H1 (cell line): ENCODE measurements around the gene MYH11. TPM values are rescaled to one million over a fixed set of nuclear protein-coding genes. Genes with fewer than 3 reads are reported as not detected.

ENCODE experiments used
- CTCF ChIA-PET: fragments of 300-600 bp; sonication (Branson Sonifier 250); formaldehyde crosslinking; loops from one replicate; lab custom pipeline; 2021; ENCODE audit not compliant: partially characterized antibody; lab: Charles Lee
- POLR2A ChIA-PET: fragments of 300-600 bp; sonication (Branson Sonifier 250); formaldehyde crosslinking; loops from one replicate; lab custom pipeline; 2021; ENCODE audit warnings: inconsistent platforms; ENCODE audit not compliant: partially characterized antibody; lab: Charles Lee
- DNase-seq, 2 experiments: peaks; one replicate each; pipeline versions ENCODE4 v3.0.0 to v3.0.0-alpha.2; 2010 to 2022; ENCODE audit warnings: low spot score in 2 of 2, low read depth in 1 of 2, mixed read lengths in 1 of 2
- FAIRE-seq: peaks from 2 replicates; lab custom pipeline; 2011; peaks lifted over from hg19 to GRCh38; lab: Jason Lieb, UNC
- H2AFZ ChIP-seq: 2 replicates; pipeline ENCODE4 v1.8.1; 2012; ENCODE audit warnings: low read length, inconsistent platforms
- H2AK5ac ChIP-seq: 2 replicates; pipeline ENCODE4 v1.6.1; 2013; ENCODE audit warnings: low read depth, low read length
- H2BK120ac ChIP-seq: replicated peaks from 2 replicates; pipeline ENCODE3; 2013; ENCODE audit warnings: low read depth, low read length, inconsistent platforms
- H2BK12ac ChIP-seq: 2 replicates; pipeline ENCODE4 v1.6.1; 2013; ENCODE audit warnings: low read depth, low read length
- H2BK15ac ChIP-seq: 2 replicates; pipeline ENCODE4 v1.6.1; 2013; ENCODE audit warnings: low read length
- H2BK20ac ChIP-seq: 2 replicates; pipeline ENCODE4 v1.6.1; 2013; ENCODE audit warnings: low read length
- H2BK5ac ChIP-seq: 2 replicates; pipeline ENCODE4 v1.6.1; 2013; ENCODE audit warnings: low read depth, low read length
- H3K14ac ChIP-seq: 2 replicates; pipeline ENCODE4 v1.6.1; 2013; ENCODE audit warnings: inconsistent platforms; ENCODE audit not compliant: insufficient read length
- H3K18ac ChIP-seq: 2 replicates; pipeline ENCODE4 v1.6.1; 2013; ENCODE audit warnings: low read length; ENCODE audit errors: extremely low read depth
- H3K23ac ChIP-seq: 2 replicates; pipeline ENCODE4 v1.6.1; 2013; ENCODE audit warnings: inconsistent platforms; ENCODE audit not compliant: insufficient read length
- H3K23me2 ChIP-seq: 2 replicates; pipeline ENCODE4 v1.6.1; 2013; ENCODE audit warnings: low read depth, low read length
- H3K27ac ChIP-seq: 2 replicates; pipeline ENCODE4 v1.6.1; 2011; ENCODE audit warnings: low read depth, low read length, inconsistent platforms
- H3K27me3 ChIP-seq, 4 experiments: replicated peaks in 1 of 4; 1 replicate in 1 of 4; 2 replicates in 3 of 4; pipeline versions ENCODE4 v1.6.1 to v1.8.1; 2011 to 2013; ENCODE audit warnings: low read length in 3 of 4, mild to moderate bottlenecking in 3 of 4, inconsistent platforms in 2 of 4, mixed read lengths in 2 of 4, moderate library complexity in 1 of 4; ENCODE audit not compliant: control insufficient read depth in 3 of 4, insufficient read depth in 3 of 4; ENCODE audit errors: extremely low read depth in 1 of 4
- H3K36me3 ChIP-seq, 4 experiments: 2 replicates each; pipeline versions ENCODE4 v1.6.1 to v1.8.1; 2011 to 2013; ENCODE audit warnings: mild to moderate bottlenecking in 4 of 4, low read length in 3 of 4, moderate library complexity in 2 of 4, control low read depth in 1 of 4, inconsistent platforms in 1 of 4; ENCODE audit not compliant: insufficient read depth in 4 of 4, control insufficient read depth in 2 of 4
- H3K4ac ChIP-seq: replicated peaks from 2 replicates; pipeline ENCODE3; 2013; ENCODE audit warnings: low read length, low read depth, mixed read lengths, inconsistent platforms; ENCODE audit not compliant: insufficient read length
- H3K4me1 ChIP-seq, 4 experiments: replicated peaks in 1 of 4; 1 replicate in 1 of 4; 2 replicates in 3 of 4; pipeline versions ENCODE4 v1.6.1 to v1.8.1; 2011 to 2013; ENCODE audit warnings: low read length in 3 of 4, inconsistent platforms in 2 of 4, mixed read lengths in 1 of 4; ENCODE audit not compliant: insufficient read depth in 4 of 4, control insufficient read depth in 3 of 4
- H3K4me2 ChIP-seq, 2 experiments: 2 replicates each; pipeline versions ENCODE4 v1.6.1 to v1.8.1; 2011 to 2013; ENCODE audit warnings: low read depth in 2 of 2, low read length in 2 of 2, control low read depth in 1 of 2, inconsistent platforms in 1 of 2, mild to moderate bottlenecking in 1 of 2; ENCODE audit not compliant: insufficient read depth in 1 of 2
- H3K4me3 ChIP-seq, 4 experiments: fragments of 200-600, 300-600 bp in 1 of 4; sonication (generic), shearing (Covaris generic), sonication (Bioruptor Twin) in 1 of 4; 2 replicates each; pipeline versions ENCODE4 v1.5.1 to v1.8.1; 2011 to 2016; ENCODE audit warnings: low read length in 4 of 4, low read depth in 3 of 4, control low read depth in 2 of 4, inconsistent platforms in 2 of 4, mild to moderate bottlenecking in 2 of 4, mixed read lengths in 1 of 4, moderate library complexity in 1 of 4; ENCODE audit not compliant: insufficient read depth in 2 of 4; ENCODE audit errors: extremely low read depth in 1 of 4
- H3K56ac ChIP-seq: replicated peaks from 2 replicates; pipeline ENCODE3; 2013; ENCODE audit warnings: low read depth, mild to moderate bottlenecking, mixed read lengths, low read length, inconsistent platforms; ENCODE audit not compliant: insufficient read length
- H3K79me1 ChIP-seq: 2 replicates; pipeline ENCODE4 v1.6.1; 2013; ENCODE audit warnings: low read depth, low read length, control low read depth
- H3K79me2 ChIP-seq, 2 experiments: 2 replicates each; pipeline versions ENCODE4 v1.6.1 to v1.8.1; 2012 to 2013; ENCODE audit warnings: low read length in 2 of 2, mild to moderate bottlenecking in 2 of 2, inconsistent platforms in 1 of 2; ENCODE audit not compliant: insufficient read depth in 2 of 2, control insufficient read depth in 1 of 2
- H3K9ac ChIP-seq, 4 experiments: replicated peaks in 1 of 4; 1 replicate in 1 of 4; 2 replicates in 3 of 4; pipeline versions ENCODE4 v1.6.1 to v1.8.1; 2011 to 2013; ENCODE audit warnings: low read depth in 3 of 4, low read length in 3 of 4, control low read depth in 2 of 4, mild to moderate bottlenecking in 2 of 4, moderate library complexity in 2 of 4, inconsistent platforms in 1 of 4; ENCODE audit errors: extremely low read depth in 1 of 4
- H3K9me3 ChIP-seq, 2 experiments: 2 replicates each; pipeline versions ENCODE4 v1.6.1 to v1.8.1; 2012 to 2013; ENCODE audit warnings: mild to moderate bottlenecking in 2 of 2, moderate library complexity in 2 of 2, control low read depth in 1 of 2, inconsistent platforms in 1 of 2, low read depth in 1 of 2, low read length in 1 of 2, mixed read lengths in 1 of 2; ENCODE audit not compliant: insufficient read depth in 2 of 2
- H4K20me1 ChIP-seq, 2 experiments: replicated peaks in 1 of 2; 2 replicates each; pipeline versions ENCODE3 to v1.8.1; 2011 to 2013; ENCODE audit warnings: inconsistent platforms in 2 of 2, low read length in 2 of 2, mild to moderate bottlenecking in 1 of 2; ENCODE audit not compliant: insufficient read depth in 2 of 2, control insufficient read depth in 1 of 2
- H4K5ac ChIP-seq: 2 replicates; pipeline ENCODE4 v1.6.1; 2013; ENCODE audit warnings: low read length, low read depth, mixed read lengths, inconsistent platforms; ENCODE audit not compliant: insufficient read length
- H4K8ac ChIP-seq: 2 replicates; pipeline ENCODE4 v1.8.0; 2013; ENCODE audit warnings: mild to moderate bottlenecking, moderate library complexity, low read length, inconsistent platforms; ENCODE audit not compliant: insufficient read depth; ENCODE audit errors: extremely low read depth
- H4K91ac ChIP-seq: replicated peaks from 2 replicates; pipeline ENCODE3; 2013; ENCODE audit warnings: low read length, mixed read lengths, inconsistent platforms; ENCODE audit not compliant: insufficient read length
- BACH1 ChIP-seq: IDR thresholded peaks from 2 replicates; pipeline ENCODE4 v1.6.1; 2012; ENCODE audit warnings: low read length, improper control_type of control experiment
- CBX5 ChIP-seq: fragments of 300-800, 300-1000 bp; sonication (generic); IDR thresholded peaks from 2 replicates; pipeline ENCODE4 v1.7.1; 2016; ENCODE audit warnings: antibody characterized with exemption, low read length, low read depth
- CEBPB ChIP-seq: IDR thresholded peaks from 2 replicates; pipeline ENCODE4 v1.6.1; 2012; ENCODE audit warnings: low read depth, low read length
- CTBP2 ChIP-seq: IDR thresholded peaks from 2 replicates; pipeline ENCODE4 v1.7.0; 2011; ENCODE audit warnings: borderline replicate concordance, mild to moderate bottlenecking, moderate library complexity, mixed read lengths, low read length; ENCODE audit not compliant: insufficient read depth, insufficient read length
- KDM1A ChIP-seq: fragments of 200-600, 300-600 bp; sonication (generic); IDR thresholded peaks from 2 replicates; pipeline ENCODE4 v1.7.1; 2016; ENCODE audit warnings: mild to moderate bottlenecking, low read length, borderline replicate concordance
- KDM5A ChIP-seq: fragments of 200-600 bp; IDR thresholded peaks from 2 replicates; pipeline ENCODE4 v1.7.1; 2012; ENCODE audit warnings: mild to moderate bottlenecking, low read length, inconsistent platforms, mixed read lengths
- SIRT6 ChIP-seq: IDR thresholded peaks from one replicate; pipeline ENCODE4 v1.7.1; 2012; ENCODE audit warnings: low read length, inconsistent platforms
- SP2 ChIP-seq: IDR thresholded peaks from 2 replicates; pipeline ENCODE4 v1.6.1; 2012; ENCODE audit warnings: mild to moderate bottlenecking, low read length, inconsistent platforms
- TBP ChIP-seq: IDR thresholded peaks from 2 replicates; pipeline ENCODE4 v1.6.1; 2011; ENCODE audit warnings: low read depth, low read length, improper control_type of control experiment
- WGBS, 2 experiments: shearing (Covaris generic) in 1 of 2; methylation state at CpG; one replicate each; pipeline versions ENCODE4 v1.1.6 to v1.1.7; 2013 to 2015; ENCODE audit warnings: low lambda C conversion rate in 2 of 2, mixed read lengths in 2 of 2, inconsistent platforms in 1 of 2, low coverage in 1 of 2, missing lambda C conversion rate in 1 of 2; ENCODE audit not compliant: insufficient replicate concordance in 2 of 2, insufficient coverage in 1 of 2, insufficient read length in 1 of 2; ENCODE audit errors: extremely low coverage in 1 of 2, missing lambda C conversion rate in 1 of 2; 5-methylcytosine and 5-hydroxymethylcytosine counted together
- polyA plus RNA-seq, 7 experiments: library from polyadenylated mRNA; depleted of rRNA in 3 of 7; stranded (reverse) in 5 of 7; unstranded in 2 of 7; fragments of >200 nt in 5 of 7; fragments of 200-250 nt in 2 of 7; gene quantifications; 1 replicate in 5 of 7; 2 replicates in 1 of 7; 4 replicates in 1 of 7; pipeline versions ENCODE4 v1.2.1 to v1.2.3, GENCODE V29; 2011 to 2013; ENCODE audit warnings: missing spikeins in 2 of 7, mixed read lengths in 2 of 7
- total RNA-seq: library from RNA; stranded (reverse); fragmentation: NEBNext Ultra II Directional; extraction: Animal tissue kit (Norgen Biotek cat#: 25700); gene quantifications from 2 replicates; pipeline ENCODE4 v1.2.1, GENCODE V29; 2021
- TF ChIP-seq, protein P1 (sequence below), 3 experiments: IDR thresholded peaks; 1 replicate in 2 of 3; 2 replicates in 1 of 3; pipeline versions ENCODE4 v1.5.1 to v1.6.1; 2011; ENCODE audit warnings: low read length in 3 of 3, mild to moderate bottlenecking in 3 of 3, inconsistent platforms in 2 of 3, low read depth in 1 of 3, moderate library complexity in 1 of 3; ENCODE audit not compliant: insufficient read depth in 1 of 3; ENCODE audit errors: control extremely low read depth in 1 of 3

The MYH11 gene
- total and polyA plus RNA-seq, 2 of the 8 experiments (the other 6 are each of a cell fraction or from before 2014, with no cell fraction given) = 0.11 to 0.78 TPM

DNA sequence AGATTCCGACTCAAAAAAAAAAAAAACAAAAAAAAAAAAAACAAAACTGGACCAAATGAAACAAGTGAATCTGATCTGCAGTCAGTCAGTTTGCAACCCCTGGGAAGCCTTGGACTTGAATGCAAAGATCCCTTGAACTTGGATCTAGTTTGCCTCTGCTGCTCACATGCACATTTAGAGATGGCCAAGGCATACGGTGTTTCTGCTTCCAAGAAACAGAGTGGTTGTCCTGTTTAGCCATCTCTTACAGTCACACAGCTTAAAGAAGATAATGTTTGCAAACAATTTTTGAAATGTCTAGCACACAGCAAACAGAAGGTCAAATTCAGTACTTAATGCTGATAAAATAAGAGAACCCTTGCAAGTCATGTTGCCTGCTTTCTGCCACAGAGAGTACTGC lies 202.2 kb downstream of the MYH11 start:
- Histone ChIP-seq H2BK120ac (no peak overlapping the region), H4K91ac (no peak overlapping the region), H2BK20ac (no peak overlapping the region), H3K23me2 (peaks cover 6% of the 10 kb centered on the region), H2BK12ac (no peak overlapping the region), H3K56ac (no peak overlapping the region), H3K79me2 (peaks cover 0 to 30% of the 10 kb centered on the region in 2 experiments; a peak in 3 of 4 replicates), H3K79me1 (peaks cover 9% of the 10 kb centered on the region), H3K4me3 (no peak overlapping the region), H3K4me2 (no peak overlapping the region), H4K8ac (no peak overlapping the region), H2AFZ (no peak overlapping the region), H3K27ac (no peak overlapping the region), H3K27me3 (no peaks in the 10 kb centered on the region), H4K5ac (no peak overlapping the region), H3K18ac (no peak overlapping the region), H3K14ac (no peak overlapping the region), H3K23ac (no peak overlapping the region), H2BK5ac (no peak overlapping the region), H4K20me1 (peaks cover 1 to 8% of the 10 kb centered on the region in 2 experiments), H2BK15ac (no peak overlapping the region), H3K9ac (no peak overlapping the region), H3K36me3 (no peaks in the 10 kb centered on the region), H3K4me1 (peaks cover 0 to 1% (median under 1%) of the 10 kb centered on the region in 4 experiments; a peak in 2 of 7 replicates), H2AK5ac (no peak overlapping the region), H3K4ac (no peak overlapping the region), H3K9me3 (no peaks in the 10 kb centered on the region)
- no peak for DNase-seq
- WGBS, 2 experiments = 92% methylated on average over 1 of the region's 2 CpGs; no CpG with 5 or more reads in 1 of the 2 experiments
- no peak for FAIRE-seq
- ChIA-PET POLR2A (no interaction called here), CTCF (no interaction called here)
- TF ChIP-seq CBX5 (no peak), KDM1A (no peak), SP2 (no peak), TBP (no peak), CEBPB (no peak), SIRT6 (no peak), CTBP2 (no peak), BACH1 (no peak), KDM5A (no peak)
- TF ChIP-seq, protein P1, sequence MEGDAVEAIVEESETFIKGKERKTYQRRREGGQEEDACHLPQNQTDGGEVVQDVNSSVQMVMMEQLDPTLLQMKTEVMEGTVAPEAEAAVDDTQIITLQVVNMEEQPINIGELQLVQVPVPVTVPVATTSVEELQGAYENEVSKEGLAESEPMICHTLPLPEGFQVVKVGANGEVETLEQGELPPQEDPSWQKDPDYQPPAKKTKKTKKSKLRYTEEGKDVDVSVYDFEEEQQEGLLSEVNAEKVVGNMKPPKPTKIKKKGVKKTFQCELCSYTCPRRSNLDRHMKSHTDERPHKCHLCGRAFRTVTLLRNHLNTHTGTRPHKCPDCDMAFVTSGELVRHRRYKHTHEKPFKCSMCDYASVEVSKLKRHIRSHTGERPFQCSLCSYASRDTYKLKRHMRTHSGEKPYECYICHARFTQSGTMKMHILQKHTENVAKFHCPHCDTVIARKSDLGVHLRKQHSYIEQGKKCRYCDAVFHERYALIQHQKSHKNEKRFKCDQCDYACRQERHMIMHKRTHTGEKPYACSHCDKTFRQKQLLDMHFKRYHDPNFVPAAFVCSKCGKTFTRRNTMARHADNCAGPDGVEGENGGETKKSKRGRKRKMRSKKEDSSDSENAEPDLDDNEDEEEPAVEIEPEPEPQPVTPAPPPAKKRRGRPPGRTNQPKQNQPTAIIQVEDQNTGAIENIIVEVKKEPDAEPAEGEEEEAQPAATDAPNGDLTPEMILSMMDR (IDR thresholded peaks at IDR 0.05; ENCODE audit: control extremely low read depth in 1 of 3, insufficient read depth in 1 of 3, low read depth in 1 of 3, low read length in 3 of 3) = no peak
